NCI-H187 (cell line): Measurements from ENCODE around the gene TRIM65.

ENCODE experiments used
- DNase-seq, 2 experiments: peaks; one replicate each; lab custom pipeline; 2025; lab: John Stamatoyannopoulos, UW

TRIM65 gene

DNA sequence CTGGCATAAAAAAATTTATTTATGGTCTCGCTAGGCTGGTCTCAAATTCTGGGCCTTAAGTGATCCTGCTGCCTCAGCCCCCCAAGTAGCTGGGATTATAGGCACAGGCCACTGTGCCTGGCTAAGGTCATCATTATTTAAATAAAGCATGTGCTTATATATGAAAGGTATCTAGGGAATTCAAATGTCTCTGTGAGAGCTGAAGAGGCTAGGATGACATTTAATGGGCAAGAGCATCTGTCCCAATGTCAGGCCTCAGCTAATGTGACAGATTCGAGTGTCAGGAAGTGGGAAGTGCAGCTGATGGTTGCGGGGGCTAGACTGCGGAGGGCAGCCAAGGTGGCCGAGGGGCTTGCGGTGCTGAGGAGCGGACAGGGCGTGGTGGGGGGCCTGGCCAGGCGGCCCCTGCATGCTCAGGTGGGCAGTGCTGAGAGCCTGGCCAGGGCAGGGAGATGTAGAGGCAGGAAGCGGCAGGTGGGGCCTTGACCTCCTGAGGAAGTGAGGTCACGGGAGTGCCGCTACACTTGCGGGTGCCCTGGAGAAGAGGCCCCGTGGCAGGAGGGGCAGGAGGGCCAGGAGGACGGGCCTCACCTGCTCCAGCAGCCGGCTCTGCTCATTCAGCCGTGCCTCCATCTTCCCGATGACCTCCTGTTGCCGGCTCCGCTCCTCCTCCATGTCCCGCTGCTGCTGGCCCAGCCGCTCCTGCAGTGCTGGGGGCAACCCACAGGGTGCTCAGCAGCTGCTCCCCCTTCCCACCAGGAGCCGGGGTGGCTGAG, 20.6 kb upstream of the TRIM65 start:
- DNase-seq, result peak; percentile 10 to 35

DNA sequence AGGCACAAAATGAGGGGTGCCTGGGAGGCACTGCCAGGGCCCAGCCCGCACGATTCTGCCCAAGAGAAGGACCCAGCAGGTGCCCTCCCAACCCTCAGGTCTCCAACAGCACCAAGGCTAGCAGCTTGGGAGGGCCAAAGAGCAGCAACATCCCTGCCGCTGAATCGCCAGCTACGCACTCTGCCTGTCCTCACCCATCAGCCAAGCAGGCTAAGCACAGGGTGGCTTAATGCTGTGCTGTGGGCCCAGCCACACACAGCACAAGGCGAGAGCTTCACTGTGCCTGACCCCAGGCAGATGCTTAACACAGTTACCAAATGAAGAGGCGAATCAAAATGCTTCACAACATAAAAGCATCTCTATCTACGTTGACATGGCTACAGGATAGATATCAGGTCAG, 18.5 kb upstream of the TRIM65 start:
- no peak for DNase-seq

DNA sequence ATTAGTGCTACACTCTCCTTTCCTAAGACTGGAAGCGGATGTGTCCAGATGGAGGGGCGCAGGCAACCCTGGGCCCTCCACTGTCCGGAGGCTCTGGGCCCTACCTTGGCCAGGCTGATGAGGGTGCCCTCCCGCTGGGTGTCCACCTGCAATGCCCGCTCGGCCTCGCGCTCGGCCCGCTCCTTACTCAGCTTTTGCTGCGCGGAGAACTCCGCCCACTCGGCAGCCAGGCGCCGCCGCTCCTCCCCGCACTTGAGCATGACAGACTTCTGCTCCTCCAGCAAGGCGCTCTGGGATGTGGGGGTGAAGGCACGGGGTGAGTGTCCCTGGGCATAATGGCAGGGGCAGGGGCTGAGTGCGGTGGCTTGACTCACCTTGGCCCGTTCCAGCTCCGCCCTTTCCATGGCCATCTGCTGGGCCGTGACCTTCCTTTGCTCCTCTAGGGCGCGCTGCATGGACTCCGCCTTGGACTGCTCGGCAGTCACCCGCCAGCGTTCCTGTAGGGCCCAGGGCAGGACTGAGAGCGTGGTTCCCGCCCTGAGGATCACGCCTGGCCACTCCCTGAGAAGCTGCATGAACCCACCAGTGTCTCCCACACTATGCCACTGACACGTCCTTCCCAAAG, 18.0 kb upstream of the TRIM65 start:
- peak; percentile 18 to 32 for DNase-seq

DNA sequence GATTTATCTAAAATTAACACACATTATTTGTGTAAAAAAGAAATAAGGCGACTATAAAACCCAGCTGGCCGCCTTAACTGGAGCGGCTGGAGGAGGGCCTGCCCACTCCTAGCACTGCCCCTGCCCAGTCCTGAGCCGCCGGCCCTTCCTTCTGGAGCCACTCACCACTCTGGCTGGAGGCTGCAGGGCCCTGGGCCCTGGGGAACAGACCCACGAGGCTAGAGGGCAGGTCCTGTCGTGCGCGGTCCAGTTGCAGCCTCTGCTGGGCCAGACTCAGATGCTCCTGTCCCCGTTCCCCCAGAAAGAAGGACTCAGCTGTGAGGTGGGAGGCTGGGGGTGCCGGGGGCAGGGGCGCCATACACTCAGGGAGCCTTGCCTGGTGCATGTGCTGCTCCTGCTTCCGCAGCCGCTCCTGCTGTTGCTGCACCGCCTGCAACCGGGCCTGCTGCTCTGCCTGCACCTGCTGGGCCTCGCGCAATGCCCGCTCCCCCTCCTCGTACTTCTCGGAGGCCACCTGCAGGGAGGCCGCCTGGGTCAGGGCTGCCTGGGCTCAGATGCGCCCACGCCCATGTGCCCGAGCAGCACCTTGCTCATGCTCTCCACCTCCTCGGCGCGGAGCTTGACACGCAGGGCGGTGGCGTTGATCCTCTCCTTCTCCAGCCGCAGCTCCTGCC, 16.9 kb upstream of the TRIM65 start:
- DNase-seq, result peak in 1 of 2 experiments; percentile 39

DNA sequence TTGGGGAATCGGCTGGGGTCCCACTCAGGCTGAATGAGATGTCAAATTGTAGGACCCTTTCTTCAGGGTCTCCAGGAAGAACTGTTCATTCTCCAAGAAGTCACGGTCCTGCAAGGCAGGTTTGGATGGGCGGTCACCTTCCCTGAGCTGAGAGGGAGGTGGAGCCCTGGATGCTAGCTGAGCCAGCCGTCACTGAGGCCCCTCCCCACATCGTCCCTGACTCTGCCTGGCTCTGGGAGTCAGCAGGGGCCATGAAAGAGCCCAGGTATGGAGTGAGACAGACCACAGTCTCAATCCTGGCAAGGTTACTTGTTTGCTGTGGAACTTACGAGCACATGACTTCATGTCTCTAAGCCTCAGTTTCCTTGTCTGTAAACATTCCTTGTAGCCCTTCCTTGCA, 13.9 kb upstream of the TRIM65 start:
- peak in 1 of 2 experiments; percentile 3 for DNase-seq

DNA sequence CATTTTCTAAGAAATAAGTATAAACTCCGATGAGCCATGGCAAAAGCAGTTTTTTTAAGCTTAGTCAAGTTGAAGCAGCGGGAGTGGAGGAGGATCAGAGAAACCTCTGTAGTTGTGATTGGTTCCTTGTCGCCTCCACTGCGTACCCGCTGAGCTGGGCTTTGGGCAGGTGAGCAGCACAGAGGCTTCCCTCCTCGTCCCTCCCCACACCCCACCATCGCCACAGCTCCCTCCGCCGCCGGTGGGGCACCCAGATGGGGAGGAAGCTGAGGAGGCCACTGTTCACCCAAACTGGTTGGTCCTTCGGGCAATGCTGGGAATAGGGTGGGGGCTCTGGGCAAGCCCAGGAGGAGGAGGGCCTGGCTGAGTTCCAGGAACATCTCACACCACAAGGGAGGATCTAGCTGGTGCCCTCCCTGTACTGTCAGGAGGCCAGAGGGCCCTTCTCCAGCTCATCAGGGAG, 13.1 kb upstream of the TRIM65 start:
- DNase-seq, result peak; percentile 55 to 65

DNA sequence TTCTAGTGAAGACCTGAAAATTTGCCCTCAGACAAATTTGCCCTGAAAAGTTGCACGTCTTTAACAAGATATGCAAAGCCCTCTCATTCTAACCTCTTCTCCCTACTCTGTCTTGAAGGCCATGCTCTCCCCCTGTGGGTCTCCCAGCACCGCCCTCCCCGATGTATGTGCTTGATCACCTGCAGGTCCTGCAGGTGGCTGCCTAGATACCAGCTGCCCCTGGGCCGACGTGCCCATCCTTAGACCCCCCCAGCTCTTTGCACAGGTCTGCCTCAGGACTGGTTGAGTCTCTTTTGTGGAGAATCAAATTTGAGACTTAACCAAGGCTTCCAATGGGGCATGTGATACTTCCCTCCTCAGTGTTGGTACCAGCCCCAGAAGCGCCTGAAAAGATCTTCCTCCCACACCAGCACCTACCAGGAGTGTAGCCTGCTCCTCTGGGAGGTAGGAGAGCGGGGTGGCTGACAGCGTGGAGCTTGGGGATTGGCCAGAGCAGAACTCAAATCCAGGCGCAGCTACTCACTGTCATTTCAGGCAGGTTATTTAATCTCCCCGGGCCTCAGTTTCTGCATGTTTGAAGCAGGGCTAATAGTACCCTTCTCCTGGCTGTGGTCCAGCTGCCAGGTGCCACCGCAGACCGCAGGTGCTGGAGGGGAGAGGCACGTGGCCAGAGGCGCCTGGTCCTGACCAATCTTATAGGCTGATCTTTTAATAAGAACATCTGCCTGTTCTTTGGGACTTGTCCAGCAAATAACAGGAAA, 12.5 kb upstream of the TRIM65 start:
- DNase-seq, result peak in 1 of 2 experiments; percentile 54

DNA sequence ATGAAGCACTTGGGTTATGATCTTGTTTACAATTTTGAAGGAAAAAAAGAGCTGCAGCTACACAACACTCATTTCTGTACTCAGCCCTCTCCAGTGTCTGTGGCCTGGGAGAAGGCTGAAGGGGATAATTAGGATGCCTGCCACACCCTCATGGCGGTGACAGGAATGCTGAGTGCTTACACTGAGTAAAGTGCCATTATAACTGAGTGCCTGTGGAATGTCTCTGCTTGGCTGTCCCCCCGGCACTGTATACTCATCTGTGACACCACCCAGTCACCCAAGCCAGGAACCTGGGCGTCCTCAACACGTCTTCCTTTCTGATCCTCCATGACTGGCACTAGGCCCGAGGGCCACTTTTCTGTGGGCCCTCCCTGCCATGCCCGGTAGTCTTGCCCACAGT, 11.4 kb upstream of the TRIM65 start:
- DNase-seq, result peak; percentile 54 to 67

DNA sequence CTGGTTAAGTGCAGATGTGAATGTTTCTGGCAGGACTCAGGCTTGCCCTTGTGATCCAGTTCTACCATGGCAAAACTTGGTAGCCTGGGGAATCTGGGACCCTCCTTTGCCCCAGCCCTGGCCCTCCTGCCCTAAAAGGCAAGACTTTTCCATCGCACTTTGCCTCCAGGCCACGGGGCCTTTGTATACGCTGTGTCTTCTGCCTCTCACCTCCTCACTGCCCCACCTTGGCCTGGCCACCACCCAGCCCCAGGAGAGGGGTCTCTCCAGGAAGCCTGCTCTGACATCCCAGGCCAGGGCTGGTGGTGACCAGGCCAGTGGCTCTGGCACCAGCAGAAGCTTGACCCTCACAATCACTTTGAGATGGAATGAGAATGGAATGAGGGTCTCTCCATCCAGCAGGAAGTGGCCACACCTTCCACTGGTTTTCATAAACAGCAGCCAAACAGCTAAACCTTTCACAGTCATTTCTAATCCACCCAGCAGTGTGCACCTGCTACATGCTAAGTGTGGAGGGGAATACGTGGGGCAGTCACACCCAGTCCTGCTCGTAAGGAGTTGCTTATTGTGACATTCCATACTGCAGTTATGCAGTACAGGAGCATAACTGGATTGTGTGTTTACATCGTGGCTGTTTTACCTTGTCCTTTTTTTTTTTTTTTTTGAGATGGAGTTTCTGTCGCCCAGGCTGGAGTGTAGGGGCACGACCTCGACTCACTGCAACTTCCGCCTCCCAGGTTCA, 9.6 kb upstream of the TRIM65 start:
- DNase-seq, result no peak

DNA sequence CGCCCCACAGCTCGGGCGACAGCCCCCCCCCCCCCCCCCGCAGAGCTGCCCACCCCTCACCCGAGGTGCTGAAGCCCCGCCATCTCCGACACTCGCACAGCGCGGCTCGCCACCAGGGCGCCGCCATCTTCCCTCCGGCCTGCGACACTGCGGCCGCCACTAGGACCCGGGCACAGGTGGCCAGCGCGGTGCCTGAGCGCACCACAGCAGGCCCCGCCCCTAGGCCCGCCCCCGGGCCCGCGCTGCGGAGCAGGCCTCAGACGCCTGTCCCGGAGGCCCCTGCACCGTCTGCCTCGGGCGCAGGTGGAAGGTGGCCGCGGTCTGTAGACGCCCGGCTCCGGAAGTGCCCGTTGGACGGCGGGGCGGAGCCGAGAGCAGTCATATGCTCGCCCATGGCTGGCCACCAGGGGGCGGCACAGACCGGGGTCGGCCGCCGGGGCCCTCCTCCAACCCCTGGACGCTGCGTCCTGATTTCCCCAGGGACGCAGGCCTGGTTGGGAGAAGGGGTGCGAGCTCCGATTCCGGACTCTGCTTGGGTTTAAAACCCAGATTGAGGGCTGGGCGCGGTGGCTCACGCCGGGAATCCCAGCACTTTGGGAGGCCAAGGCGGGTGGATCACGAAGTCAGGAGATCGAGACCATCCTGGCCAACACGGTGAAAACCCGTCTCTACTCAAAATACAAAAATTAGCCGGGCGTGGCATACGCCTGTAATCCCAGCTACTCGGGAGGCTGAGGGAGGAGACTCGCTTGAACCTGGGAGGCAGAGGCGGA, 8.2 kb upstream of the TRIM65 start, which contains the start of gene MRPL38:
TSS of gene MRPL38 (minus strand) at position 136 of the 773 bp plus-strand sequence. CDS start at position 127, 9 bp downstream.
- peak; percentile 90 to 91 for DNase-seq

DNA sequence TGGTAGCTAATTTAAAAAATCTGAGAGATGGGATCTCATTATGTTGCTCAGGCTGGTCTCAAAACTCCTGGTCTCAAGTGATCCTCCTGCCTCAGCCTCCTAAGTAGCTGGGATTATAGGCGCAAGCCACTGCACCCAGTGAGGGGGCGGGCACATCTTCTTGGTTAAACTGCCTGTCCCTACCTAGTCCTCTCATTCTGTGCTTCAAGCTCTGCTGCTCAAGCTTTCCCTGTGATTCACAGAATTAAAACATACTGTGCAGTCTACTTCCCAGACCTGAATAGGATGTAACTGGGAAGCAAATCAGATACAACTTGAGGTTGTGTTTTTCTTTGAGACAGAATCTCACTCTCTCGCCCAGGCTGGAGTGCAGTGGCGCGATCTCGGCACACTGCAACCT, 5.7 kb upstream of the TRIM65 start:
- no peak for DNase-seq

DNA sequence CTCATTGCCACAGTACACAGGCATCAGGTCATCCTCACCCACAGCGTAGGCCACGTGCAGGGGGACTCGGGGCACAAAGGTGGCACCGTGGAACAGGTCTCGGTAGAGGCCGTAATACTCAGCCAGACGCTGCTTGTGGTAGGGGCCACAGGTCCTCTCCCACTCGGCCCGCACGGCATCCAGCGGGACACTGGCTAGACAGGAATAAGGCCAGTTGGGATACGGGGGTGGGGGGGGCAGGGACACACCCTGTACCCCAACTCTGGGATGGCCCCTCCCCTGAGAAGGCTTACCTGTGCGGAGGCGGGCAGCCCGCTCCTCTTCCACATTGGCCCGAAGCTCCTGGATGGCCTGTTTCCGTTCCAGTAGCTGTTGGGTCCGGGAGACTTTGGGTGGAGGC, 5.0 kb upstream of the TRIM65 start:
- no peak for DNase-seq

DNA sequence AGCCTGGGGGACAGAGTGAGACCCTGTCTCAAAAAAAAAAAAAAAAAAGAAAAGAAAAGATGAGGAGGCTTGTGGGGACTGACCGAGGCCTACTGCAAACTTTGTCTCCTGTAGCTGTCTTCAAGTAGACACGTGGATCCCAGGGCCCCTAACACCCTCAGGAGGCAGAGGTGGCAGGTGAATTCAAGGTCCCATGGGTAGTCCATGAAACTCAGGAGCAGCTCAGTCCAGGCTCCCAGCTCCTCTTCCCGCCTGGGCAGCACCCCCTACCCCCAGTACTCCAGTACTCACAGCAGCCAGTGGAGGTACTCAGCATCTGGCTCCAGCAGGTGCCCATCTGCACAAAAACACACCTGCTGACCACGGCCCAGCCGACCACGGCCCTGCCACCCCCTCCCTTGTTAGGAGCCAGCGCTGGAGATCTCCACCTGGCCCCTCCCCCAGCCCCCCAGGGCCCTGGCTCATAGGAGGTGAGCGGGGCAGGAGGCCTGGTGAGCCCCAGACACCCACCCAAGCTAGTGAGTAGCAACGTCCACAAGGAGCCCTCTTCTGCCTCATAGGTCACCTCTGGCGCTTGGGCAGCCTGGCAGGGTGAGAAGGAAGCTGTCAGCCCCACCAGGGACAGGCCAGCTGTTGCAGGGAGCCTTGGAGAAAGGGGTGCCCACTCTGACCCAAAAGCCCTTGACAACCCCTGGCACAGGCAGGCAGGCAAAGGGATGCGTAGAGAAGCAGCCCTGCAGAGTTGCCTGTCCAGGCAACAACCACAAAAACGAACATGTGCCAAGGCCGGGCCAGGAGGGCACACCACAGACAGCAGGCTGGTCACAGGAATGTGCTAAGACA, 4.2 kb upstream of the TRIM65 start:
- DNase-seq, result no peak

DNA sequence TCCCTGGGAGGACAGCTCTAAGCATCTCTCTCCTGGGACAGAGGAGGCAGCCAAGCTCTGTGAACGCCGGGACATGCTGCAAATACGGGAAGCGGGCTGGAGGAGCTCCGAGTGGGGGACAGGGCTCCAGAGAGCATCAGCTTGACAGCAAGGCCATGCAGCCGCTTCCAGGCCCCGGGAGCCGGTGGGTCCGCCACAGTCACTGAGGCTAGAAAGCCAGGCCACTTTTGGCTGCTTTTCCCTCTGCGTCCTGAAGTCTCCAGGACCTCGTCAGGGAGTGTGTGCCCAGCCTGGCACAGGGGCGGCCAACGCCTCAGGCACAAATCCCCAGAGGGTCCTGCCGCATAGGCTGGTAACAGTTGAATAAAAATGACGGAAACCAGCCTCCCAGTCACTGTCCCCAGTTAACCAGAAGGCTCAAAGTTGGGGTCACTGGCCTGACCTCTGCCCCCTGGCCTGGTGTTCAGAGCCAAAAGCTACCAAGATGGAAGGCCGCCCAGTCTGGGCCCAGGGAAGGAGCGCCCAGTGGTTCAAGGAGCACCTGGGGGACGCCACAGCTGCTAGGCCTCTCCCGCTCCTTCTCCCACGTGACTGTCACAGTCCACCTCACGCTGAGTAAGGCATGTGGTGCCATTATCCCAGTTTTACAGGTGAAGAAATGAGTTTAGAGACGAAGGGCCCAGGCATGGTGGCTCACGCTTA, 3.2 kb upstream of the TRIM65 start:
- no peak for DNase-seq

DNA sequence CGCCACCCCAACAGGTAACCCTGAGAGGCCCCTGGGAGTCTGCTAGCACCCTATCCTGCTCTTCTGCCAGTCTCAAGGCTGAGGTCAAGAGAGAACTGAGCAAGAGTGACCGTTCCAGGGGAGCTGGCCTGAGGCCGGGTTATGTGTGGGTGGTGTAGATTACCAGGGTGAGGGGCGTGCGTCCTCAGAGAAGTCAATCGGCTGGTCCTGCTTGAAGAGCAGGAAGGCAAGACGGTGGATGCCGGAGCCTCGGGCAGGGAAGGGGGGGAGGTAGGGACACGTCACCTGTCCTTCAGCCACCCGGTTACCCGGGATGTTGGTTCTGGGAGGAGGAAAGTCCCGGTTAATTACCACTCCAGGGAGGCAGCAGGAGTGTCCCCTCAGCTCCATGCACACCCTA, 2.6 kb upstream of the TRIM65 start:
- no peak for DNase-seq

DNA sequence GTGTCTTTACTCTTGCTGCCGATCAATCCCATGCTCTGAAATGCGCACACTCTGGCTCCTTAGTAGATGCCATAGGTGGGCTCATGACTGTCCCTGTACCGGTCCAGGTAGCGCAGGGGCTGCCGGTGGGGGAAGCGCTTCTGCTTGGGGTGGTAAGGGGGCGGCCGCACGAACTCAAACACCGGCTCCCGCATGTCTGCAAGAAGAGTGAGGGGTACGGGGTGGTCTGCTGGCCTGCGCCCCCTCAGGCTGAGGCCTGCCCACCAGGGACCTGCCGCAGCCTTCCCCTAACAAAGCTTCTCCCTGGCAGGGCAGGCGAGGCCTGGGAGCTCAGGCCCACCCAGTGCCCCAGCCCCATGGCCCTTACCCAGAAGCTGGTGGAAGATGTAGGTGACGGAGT, 2.0 kb upstream of the TRIM65 start:
- no peak for DNase-seq

DNA sequence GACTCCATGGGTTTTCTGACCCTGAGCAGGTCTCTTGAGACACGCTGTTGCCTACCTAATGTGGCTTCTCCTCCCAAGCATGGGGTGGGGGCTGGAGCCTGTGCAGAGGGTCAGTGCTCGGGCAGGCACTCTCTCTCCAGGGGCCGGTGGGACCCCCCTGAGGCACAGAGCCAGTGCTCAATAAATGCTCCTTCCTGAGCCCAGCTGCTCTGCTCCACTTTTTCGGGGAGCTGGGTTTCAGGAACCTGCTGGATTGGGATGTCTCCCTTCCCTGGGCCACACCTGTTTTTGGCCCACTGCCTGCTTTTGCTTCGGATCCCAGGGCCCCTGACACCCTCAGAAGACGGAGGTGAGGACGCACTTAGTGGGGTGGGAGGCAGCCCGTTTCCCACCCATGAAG, 1.3 kb upstream of the TRIM65 start:
- DNase-seq, result no peak

DNA sequence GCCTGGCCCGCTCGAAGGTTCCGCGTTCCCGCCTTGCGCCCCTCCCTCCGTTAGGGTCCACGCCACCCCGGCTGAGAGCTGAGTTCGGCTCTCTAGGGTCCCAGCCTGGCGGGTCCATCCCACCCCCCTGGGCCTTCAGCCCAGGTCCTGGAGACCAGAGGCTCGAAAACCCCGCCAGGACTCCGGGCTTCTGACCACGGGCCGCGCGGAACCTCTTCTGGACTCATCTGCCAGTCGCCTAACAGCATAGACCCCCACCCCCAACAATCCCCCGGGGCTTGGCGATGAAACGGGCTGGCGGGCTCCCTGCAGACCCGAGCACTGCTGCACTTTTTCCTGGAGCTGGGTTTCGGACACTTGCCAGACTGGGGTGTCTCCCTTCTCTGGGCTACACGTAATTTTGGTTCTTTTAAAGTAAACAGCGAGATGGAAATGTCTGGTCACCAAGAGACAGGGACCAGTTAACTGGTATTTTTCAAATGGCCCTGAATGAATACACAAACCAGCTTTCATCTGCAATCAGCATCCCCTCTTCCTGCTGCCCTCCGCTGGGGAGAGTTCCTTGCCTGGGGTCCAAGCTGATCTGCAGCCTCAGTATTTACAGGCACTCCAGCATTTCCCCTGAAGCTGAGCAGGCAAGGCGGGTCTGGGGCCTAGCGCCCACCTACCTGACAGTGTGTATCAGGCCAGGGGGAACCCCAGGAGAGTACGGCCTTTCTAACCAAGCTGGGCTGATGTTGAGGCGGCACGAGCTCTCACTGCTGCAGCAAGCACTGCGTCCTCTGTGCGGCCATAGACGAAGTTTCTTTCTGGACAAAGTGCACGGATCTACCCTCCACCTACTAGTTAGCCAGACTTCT, 639 bp upstream of the TRIM65 start:
- no peak for DNase-seq
